Prostate gland (tissue), 2 donors: ENCODE data around the gene PELI1. TPM values are rescaled to one million over a fixed set of nuclear protein-coding genes. Genes with fewer than 3 reads are reported as not detected.

Source experiments
- DNase-seq: peaks from one replicate; pipeline ENCODE4 v3.0.0-alpha.2; 2019; ENCODE audit warnings: low spot score
- H3K27ac ChIP-seq, 2 donors: fragments of 200-600 bp; sonication (generic); 2 replicates each; pipeline ENCODE4 v1.5.1; 2017 to 2019
- H3K27me3 ChIP-seq: fragments of 200-600 bp; sonication (generic); replicated peaks from 2 replicates; pipeline ENCODE4 v1.5.1; 2019; ENCODE audit not compliant: insufficient read depth
- H3K36me3 ChIP-seq, 2 donors: fragments of 200-600 bp; sonication (generic); 1 replicate in 1 of 2; 2 replicates in 1 of 2; pipeline versions ENCODE4 v1.5.1 to v1.8.1; 2017 to 2019
- H3K4me1 ChIP-seq: fragments of 200-600 bp; sonication (generic); replicated peaks from 2 replicates; pipeline ENCODE4 v1.5.1; 2019
- H3K4me3 ChIP-seq, 2 donors: fragments of 200-600 bp; sonication (generic); 2 replicates each; pipeline ENCODE4 v1.5.1; 2017 to 2019
- H3K9me3 ChIP-seq: fragments of 200-600 bp; sonication (generic); 2 replicates; pipeline ENCODE4 v1.5.1; 2017
- CTCF ChIP-seq, 4 experiments: fragments of 200-600 bp in 2 of 4; fragments of 450-650 bp in 2 of 4; sonication (generic) in 2 of 4; IDR thresholded peaks; 1 replicate in 3 of 4; 2 replicates in 1 of 4; pipeline ENCODE4 v1.5.1; 2016 to 2019; ENCODE audit warnings: antibody characterized with exemption in 4 of 4, mild to moderate bottlenecking in 2 of 4, moderate library complexity in 2 of 4
- POLR2A ChIP-seq: fragments of 450-650 bp; IDR thresholded peaks from one replicate; pipeline ENCODE4 v1.6.1; 2016; ENCODE audit warnings: antibody characterized with exemption, mild to moderate bottlenecking
- POLR2AphosphoS5 ChIP-seq: sonication (generic); formaldehyde crosslinking; IDR thresholded peaks from one replicate; pipeline ENCODE4 v1.6.1; 2017; ENCODE audit warnings: antibody characterized with exemption
- WGBS: methylation state at CpG from one replicate; pipeline ENCODE4 v1.1.5; 2018; 5-methylcytosine and 5-hydroxymethylcytosine counted together
- intact Hi-C: fragments of 100-400 bp; cut with DNase I; formaldehyde crosslinking; loops from one replicate; pipeline ENCODE4 v1.14.2; 2022
- total RNA-seq, 2 donors: library from RNA; depleted of rRNA; stranded (reverse); fragments of >200 nt; gene quantifications; one replicate each; pipeline ENCODE4 v1.1.0, GENCODE V29; 2016

The PELI1 gene
- total RNA-seq, 2 donors from 2014 or later = 16.9 to 32.9 TPM

- Histone ChIP-seq H3K27ac (peak overlapping the region; percentile 97), H3K4me1 (peaks cover 6% of the 10 kb centered on the region), H3K27me3 (no peaks in the 10 kb centered on the region), H3K9me3 (no peaks in the 10 kb centered on the region), H3K36me3 (no peaks in the 10 kb centered on the region), H3K4me3 (peak overlapping the region; percentile 99 to 100)
- WGBS = under 1% methylated on average over 69 of the region's 69 CpGs
- intact Hi-C loops = loop anchor here (5.0 to 10.0 kb wide), 2 partner anchors 91 to 171 kb away; no protein-coding TSS in a partner anchor
- TF ChIP-seq CTCF (IDR thresholded peaks at IDR 0.05) = no peak
- no peak for TF ChIP-seq POLR2A
- peak; percentile 28 for TF ChIP-seq POLR2AphosphoS5
- peak; percentile 25 for DNase-seq
Observed at GRCh38 chr2:64143169-64144056, 807 bp downstream of the PELI1 start.

- Histone ChIP-seq H3K27me3 (no peaks in the 10 kb centered on the region), H3K27ac (peak overlapping the region; percentile 97), H3K4me1 (peaks cover 6% of the 10 kb centered on the region), H3K36me3 (no peaks in the 10 kb centered on the region), H3K9me3 (no peaks in the 10 kb centered on the region), H3K4me3 (peak overlapping the region; percentile 99 to 100)
- TF ChIP-seq POLR2AphosphoS5 = no peak
- DNase-seq = no peak
- WGBS = 10% methylated on average over 3 of the region's 3 CpGs
- intact Hi-C loops = loop anchor here (5.0 to 10.0 kb wide), 2 partner anchors 90 to 172 kb away; no protein-coding TSS in a partner anchor
Observed at GRCh38 chr2:64142741-64143168, 1.5 kb downstream of the PELI1 start.

GRCh38 chr2:64141674-64142405, 2.4 kb downstream of the PELI1 start:
- peak overlapping the region; percentile 99 to 100 for H3K4me3 ChIP-seq

GRCh38 chr2:64140665-64141200, 3.5 kb downstream of the PELI1 start:
- no peak for DNase-seq
- H3K27ac ChIP-seq = peak overlapping the region in 1 of 2 donors; percentile 97
- H3K4me3 ChIP-seq = no peak overlapping the region
- no peaks in the 10 kb centered on the region for H3K27me3 ChIP-seq
- H3K9me3 ChIP-seq = no peaks in the 10 kb centered on the region
- H3K36me3 ChIP-seq = no peaks in the 10 kb centered on the region
- TF ChIP-seq POLR2AphosphoS5 = no peak
- intact Hi-C loops = loop anchor here (5.0 to 10.0 kb wide), 2 partner anchors 88 to 174 kb away; no protein-coding TSS in a partner anchor
- peaks cover 6% of the 10 kb centered on the region for H3K4me1 ChIP-seq

More at GRCh38 chr2:64141674-64142405, 2.4 kb downstream of the PELI1 start:
- Histone ChIP-seq H3K4me1 (peaks cover 6% of the 10 kb centered on the region), H3K36me3 (no peaks in the 10 kb centered on the region), H3K27ac (peak overlapping the region; percentile 97), H3K27me3 (no peaks in the 10 kb centered on the region), H3K9me3 (no peaks in the 10 kb centered on the region)
- DNase-seq = peak; percentile 20
- intact Hi-C loops = loop anchor here (5.0 to 10.0 kb wide), 2 partner anchors 90 to 173 kb away; no protein-coding TSS in a partner anchor
- 16% methylated on average over 2 of the region's 2 CpGs for WGBS
- TF ChIP-seq CTCF (IDR thresholded peaks at IDR 0.05) (no peak), POLR2AphosphoS5 (peak; percentile 30)

- Histone ChIP-seq H3K27me3 (no peaks in the 10 kb centered on the region), H3K27ac (no peak overlapping the region), H3K9me3 (no peaks in the 10 kb centered on the region), H3K4me3 (no peak overlapping the region), H3K36me3 (no peaks in the 10 kb centered on the region), H3K4me1 (peaks cover 6% of the 10 kb centered on the region)
- DNase-seq = no peak
- intact Hi-C loops = loop anchor here (5.0 to 10.0 kb wide), 2 partner anchors 88 to 175 kb away; no protein-coding TSS in a partner anchor
- 78% methylated on average over 2 of the region's 2 CpGs for WGBS
- TF ChIP-seq POLR2A (no peak), CTCF (IDR thresholded peaks at IDR 0.05) (no peak), POLR2AphosphoS5 (no peak)
Observed at GRCh38 chr2:64139956-64140355, 4.3 kb downstream of the PELI1 start.
